NCI-H510A treated with DMSO at 0.1 percent for 48 hours (cell line): ENCODE data around the gene SLC44A3.
A peak's percentile ranks its signal among the peaks of the same experiment; 100 is the strongest.

Experiments
- DNase-seq: peaks from one replicate; lab custom pipeline; 2025; lab: John Stamatoyannopoulos, UW

SLC44A3 gene

DNA sequence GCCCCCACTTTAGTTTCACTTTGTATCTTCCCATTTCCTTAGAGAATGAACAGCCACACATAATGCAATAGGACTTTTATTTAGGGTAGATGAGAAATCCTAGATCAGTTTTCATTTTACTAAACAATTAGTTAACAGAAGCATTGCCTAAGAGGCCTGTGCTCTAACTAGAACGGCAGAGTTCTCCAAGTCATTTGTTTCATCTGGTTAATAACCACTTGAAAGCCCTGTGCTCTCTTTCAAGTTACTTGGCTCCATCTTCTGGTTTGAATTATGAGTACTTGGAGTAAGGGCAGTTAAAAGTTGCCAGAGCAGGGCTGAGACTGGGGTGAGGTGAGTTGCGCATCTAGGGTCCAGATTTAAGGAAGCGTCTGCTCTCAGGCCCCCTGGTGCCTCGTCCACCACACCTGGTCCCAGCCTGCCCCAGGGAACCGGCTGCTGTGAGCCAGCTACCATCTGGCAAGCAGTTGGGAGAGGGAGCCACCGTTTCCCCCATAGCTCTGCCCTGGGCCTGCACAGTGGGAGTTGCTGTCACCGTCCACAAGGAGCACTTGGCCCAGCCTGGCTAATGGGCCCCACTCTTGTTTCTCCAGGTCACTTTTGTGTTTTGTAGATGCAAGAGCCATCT lies 18.1 kb upstream of the SLC44A3 start:
- peak; percentile 81 for DNase-seq

DNA sequence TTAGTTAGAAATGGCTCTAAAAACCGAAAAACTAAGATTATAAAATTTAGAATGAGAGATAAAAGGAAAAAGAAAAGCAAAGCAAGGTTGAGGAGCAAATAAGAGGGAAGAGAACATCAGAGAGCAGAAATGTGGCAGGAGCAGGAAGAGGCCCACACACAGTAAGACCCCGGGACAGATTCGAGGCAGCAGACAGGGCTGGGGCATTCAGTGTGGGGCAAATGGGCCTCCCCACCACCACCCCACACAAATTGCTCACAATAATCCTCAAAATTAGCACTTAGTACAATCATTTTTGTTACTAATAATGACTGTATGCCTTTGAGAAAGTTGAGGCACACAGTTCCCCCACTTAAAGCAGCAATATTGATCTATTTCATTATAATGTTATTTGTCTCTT lies 17.1 kb upstream of the SLC44A3 start:
- no peak for DNase-seq

- DNase-seq = no peak
Measured at GRCh38 chr1:94803517-94804441, 16.4 kb upstream of the SLC44A3 start.

DNA sequence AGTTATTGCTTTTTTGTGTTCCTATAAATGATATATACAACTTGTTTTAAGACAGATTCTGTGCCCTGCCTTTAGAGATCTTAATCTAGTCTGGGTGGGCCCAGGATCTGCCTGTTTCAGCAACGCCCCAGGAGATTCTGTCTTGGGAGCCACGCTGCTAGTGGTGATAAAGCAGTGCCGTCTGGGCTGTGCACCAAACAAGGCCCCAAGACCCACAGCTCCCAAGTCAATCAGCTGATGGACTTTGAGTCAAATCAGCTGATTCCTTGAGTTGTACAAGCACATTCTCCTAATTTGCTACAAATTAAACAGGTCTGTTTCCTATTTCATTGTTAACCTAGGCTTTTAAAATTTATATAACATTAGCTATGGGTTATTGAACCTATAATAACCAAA lies 15.7 kb upstream of the SLC44A3 start:
- no peak for DNase-seq

GRCh38 chr1:94805912-94806311 lies 14.2 kb upstream of the SLC44A3 start:
- peak; percentile 31 for DNase-seq

DNA sequence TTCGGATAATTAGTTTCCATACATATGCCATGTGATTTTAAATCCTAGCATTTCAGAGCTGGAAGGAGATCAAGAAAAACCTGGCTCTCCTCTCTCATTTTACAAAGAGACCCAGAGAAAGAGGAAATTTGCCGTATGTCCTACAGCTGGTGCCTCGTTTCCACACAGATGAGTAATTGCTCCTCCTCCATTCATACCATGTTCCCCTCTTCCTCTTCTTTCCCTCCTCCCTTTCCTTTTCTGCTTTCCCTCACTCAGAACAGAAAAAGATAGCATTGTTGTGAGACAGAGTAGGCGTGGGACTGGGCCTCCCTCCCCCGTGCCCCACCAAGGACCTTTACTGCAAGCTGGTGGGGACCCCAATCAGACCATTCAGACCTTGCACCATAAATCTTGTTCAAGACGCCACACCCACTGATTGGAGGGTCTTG lies 13.7 kb upstream of the SLC44A3 start:
- DNase-seq = no peak

DNA sequence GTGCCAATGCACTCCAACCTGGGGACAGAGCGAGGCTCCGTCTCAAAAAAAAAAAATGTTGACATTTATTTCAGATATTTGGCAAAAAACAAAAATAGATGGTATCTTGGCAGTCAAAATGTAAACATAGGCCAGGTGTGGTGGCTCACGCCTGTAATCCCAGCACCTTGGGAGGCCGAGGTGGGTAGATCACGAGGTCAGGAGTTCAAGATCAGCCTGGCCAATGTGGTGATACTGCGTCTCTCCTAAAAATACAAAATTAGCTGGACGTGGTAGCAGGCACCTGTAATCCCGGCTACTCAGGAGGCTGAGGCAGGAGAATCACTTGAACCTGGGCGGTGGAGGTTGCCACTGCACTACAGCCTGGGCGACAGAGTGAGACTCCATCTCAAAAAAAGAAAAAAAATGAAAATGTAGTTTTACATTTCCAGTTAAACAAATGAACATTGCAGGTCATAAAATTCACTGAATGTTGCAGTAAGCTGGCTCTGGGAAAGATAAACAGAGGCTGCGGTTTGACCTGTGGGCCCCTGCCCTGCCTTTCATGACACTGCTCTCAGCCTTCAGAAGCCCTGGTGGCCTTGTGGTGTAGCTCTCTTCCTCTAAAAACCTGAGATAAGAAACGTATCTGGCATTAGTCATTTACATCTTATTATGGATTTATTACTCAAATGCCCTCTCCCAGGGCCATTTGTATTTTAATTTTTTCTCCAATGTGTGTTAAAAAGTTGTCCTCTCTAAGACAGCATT lies 12.2 kb upstream of the SLC44A3 start:
- DNase-seq = no peak

- no peak for DNase-seq
Measured at GRCh38 chr1:94808669-94809068, 11.5 kb upstream of the SLC44A3 start.

DNA sequence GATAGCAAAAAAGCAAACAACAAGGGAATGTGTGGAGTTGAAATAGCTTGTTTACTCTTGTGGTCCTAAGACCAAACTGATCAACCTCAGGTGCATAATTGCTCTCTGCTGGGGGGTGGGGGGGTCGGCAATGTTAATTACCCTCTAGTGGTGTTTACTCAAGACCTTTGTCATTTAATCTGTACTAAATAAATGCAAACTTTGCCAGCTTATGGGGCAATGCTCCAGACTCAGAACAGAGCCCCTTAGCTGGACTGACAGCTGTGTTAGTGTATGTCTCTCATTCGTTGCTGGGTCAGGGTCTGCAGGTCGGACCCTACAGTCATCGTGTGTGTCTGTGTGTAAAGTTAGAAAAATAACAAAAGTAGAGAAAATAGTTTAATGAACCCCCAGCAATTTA lies 7.2 kb upstream of the SLC44A3 start:
- DNase-seq = no peak

GRCh38 chr1:94816030-94816429 lies 4.1 kb upstream of the SLC44A3 start:
- DNase-seq = no peak

- DNase-seq = no peak
Measured at GRCh38 chr1:94817712-94818111, 2.4 kb upstream of the SLC44A3 start.

GRCh38 chr1:94819238-94819944 lies 766 bp upstream of the SLC44A3 start:
- DNase-seq = no peak

DNA sequence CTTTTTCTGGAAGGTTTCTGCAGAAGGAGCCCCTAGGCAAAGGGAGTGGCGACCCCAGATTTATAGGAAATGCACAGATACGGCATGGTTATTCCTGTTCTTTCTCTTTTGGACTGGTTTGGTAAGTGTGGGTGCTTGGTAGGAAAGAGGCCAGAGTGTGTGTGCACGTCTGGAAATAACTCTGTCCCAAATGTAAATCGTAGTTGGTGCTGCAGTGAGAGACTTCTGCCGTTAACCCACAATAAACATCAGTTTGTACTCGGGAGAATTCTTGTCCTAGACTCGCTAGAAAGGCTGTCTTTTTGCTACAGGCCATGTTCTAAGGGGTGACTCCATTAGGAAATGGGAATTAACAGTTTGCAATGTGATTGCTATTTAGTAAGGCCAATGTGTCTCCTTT lies 779 bp downstream of the SLC44A3 start:
- DNase-seq = no peak

DNA sequence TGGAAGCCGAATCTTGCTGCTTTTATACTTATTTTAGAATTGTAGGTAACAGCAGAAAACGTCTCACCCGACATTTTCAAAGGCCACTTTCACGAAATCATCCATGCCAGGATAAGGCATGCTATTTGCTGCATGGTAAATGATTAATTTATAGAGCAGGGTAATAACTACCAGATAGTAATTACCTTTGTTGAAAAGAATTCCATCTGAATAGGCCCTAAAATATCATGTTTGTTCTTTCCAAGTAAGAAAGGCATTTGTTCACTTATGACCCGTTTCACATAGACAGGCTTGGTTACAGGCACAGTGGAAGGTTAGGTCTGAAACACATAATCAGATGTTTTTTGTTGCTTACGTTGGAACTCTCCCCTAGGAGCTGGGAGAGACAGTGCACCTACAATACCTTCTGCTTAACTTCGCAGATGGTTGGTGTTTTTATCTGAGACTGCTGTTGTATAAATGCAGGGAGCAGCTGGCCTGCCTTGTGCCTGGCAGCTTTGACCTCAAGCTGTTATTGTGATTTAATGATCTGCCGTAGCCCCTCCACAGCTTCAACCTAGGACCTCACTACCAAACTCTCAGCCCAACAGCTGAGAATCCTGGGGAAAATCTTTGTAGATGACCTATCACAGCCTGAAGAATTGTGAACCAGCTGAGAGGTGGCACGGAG lies 1.6 kb downstream of the SLC44A3 start:
- no peak for DNase-seq

DNA sequence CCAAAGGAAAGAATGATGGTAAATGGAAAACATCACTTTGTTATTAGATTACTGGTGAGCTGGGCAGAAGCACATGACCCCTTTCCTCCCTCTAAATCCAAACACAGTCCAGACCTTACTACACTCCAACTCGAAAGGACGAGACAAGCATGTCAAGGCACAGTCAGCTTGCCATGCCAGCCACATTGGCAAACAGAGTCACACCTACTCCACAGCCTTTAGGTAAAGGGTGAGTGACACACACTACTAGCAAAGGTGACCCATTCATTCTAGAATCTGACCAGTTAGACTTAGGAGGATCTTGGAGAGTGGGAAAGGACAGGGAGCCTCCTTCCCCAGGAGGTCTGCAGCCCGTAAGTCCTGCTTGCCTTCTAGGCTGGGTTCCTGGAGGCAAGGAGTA lies 3.0 kb downstream of the SLC44A3 start:
- DNase-seq = no peak

GRCh38 chr1:94825936-94826335 lies 5.8 kb downstream of the SLC44A3 start:
- DNase-seq = no peak

GRCh38 chr1:94827434-94827833 lies 7.3 kb downstream of the SLC44A3 start:
- DNase-seq = no peak

GRCh38 chr1:94828251-94828650 lies 8.1 kb downstream of the SLC44A3 start:
- no peak for DNase-seq

GRCh38 chr1:94831641-94832040 lies 11.5 kb downstream of the SLC44A3 start:
- DNase-seq = no peak

- DNase-seq = no peak
Measured at GRCh38 chr1:94832446-94832845, 12.3 kb downstream of the SLC44A3 start.

- DNase-seq = no peak
Measured at GRCh38 chr1:94832931-94833585, 12.9 kb downstream of the SLC44A3 start.
